A673 (cell line): Measurements from ENCODE around the gene PATJ. TPM values are rescaled to one million over a fixed set of nuclear protein-coding genes. Genes with fewer than 3 reads are reported as not detected.
A peak's percentile ranks its signal among the peaks of the same experiment; 100 is the strongest.

ENCODE experiments used
- BruUV-seq: library from RNA; stranded (reverse); fragments of 400-500 nt; replicated peaks from 2 replicates; lab custom pipeline; 2021; lab: Mats Ljungman, UMichigan
- CTCF ChIA-PET: fragments of 300-600 bp; sonication (Branson Sonifier 250); formaldehyde crosslinking; loops from one replicate; lab custom pipeline; 2022; ENCODE audit warnings: antibody characterized with exemption; lab: Charles Lee
- POLR2A ChIA-PET: fragments of 300-600 bp; sonication (Branson Sonifier 250); formaldehyde crosslinking; loops from one replicate; lab custom pipeline; 2022; ENCODE audit warnings: antibody characterized with exemption; ENCODE audit not compliant: low non-redundant PET; lab: Charles Lee
- DNase-seq: peaks from one replicate; pipeline ENCODE4 v3.0.0-alpha.2; 2015; ENCODE audit warnings: low spot score
- H3K27ac ChIP-seq: fragments of 200-600 bp; sonication (generic); 2 replicates; pipeline ENCODE4 v1.5.1; 2016; ENCODE audit warnings: mixed run types, low read depth, mild to moderate bottlenecking, mixed read lengths, antibody characterized with exemption, low read length; ENCODE audit not compliant: poor library complexity, severe bottlenecking
- H3K27me3 ChIP-seq: fragments of 200-600 bp; sonication (generic); replicated peaks from 2 replicates; pipeline ENCODE4 v1.6.1; 2017; ENCODE audit warnings: mixed run types, low read depth, mild to moderate bottlenecking, mixed read lengths, antibody characterized with exemption, low read length; ENCODE audit not compliant: insufficient read depth, poor library complexity
- H3K36me3 ChIP-seq: fragments of 200-600 bp; sonication (generic); 2 replicates; pipeline ENCODE4 v1.6.1; 2016; ENCODE audit warnings: mixed run types, mild to moderate bottlenecking, mixed read lengths, antibody characterized with exemption, low read length; ENCODE audit not compliant: insufficient read depth, poor library complexity, severe bottlenecking
- H3K4me1 ChIP-seq: fragments of 200-600 bp; sonication (generic); 2 replicates; pipeline ENCODE4 v1.6.1; 2017; ENCODE audit warnings: mixed run types, mild to moderate bottlenecking, mixed read lengths, antibody characterized with exemption, low read length; ENCODE audit not compliant: insufficient read depth, poor library complexity, severe bottlenecking
- H3K4me3 ChIP-seq: fragments of 200-600 bp; sonication (generic); 2 replicates; pipeline ENCODE4 v1.5.1; 2016; ENCODE audit warnings: low read depth, mixed run types, mild to moderate bottlenecking, mixed read lengths, low read length; ENCODE audit not compliant: poor library complexity, severe bottlenecking
- H3K9me3 ChIP-seq: fragments of 200-600 bp; sonication (generic); 2 replicates; pipeline ENCODE4 v1.6.1; 2016; ENCODE audit warnings: mixed run types, low read depth, mild to moderate bottlenecking, mixed read lengths, antibody characterized with exemption, low read length; ENCODE audit not compliant: poor library complexity, severe bottlenecking
- CTCF ChIP-seq: fragments of 300-800, 200-600 bp; sonication (generic); conservative IDR thresholded peaks from 2 replicates; pipeline ENCODE4 v1.5.1; 2017; ENCODE audit warnings: low read depth, mild to moderate bottlenecking, antibody characterized with exemption, low read length, moderate library complexity, mixed read lengths
- EZH2 ChIP-seq: fragments of 200-600 bp; sonication (generic); IDR thresholded peaks from 2 replicates; pipeline ENCODE4 v1.6.1; 2017; ENCODE audit warnings: borderline replicate concordance, low read depth, mild to moderate bottlenecking, mixed read lengths, antibody characterized with exemption, low read length; ENCODE audit not compliant: poor library complexity, severe bottlenecking
- intact Hi-C: fragments of 100-400 bp; cut with micrococcal nuclease; formaldehyde crosslinking; loops from one replicate; pipeline ENCODE4 v1.10.0; 2022; ENCODE audit not compliant: unreplicated experiment
- total RNA-seq: library from RNA; stranded (reverse); gene quantifications from 2 replicates; pipeline ENCODE4 v1.2.3, GENCODE V29; 2021

Gene PATJ
- total RNA-seq, 1 experiment from 2014 or later = 6.6 TPM

- Histone ChIP-seq H3K27ac (no peak overlapping the region), H3K36me3 (no peaks in the 10 kb centered on the region), H3K9me3 (no peaks in the 10 kb centered on the region), H3K27me3 (no peaks in the 10 kb centered on the region), H3K4me1 (peaks cover 9% of the 10 kb centered on the region), H3K4me3 (no peak overlapping the region)
- CTCF ChIA-PET = no interaction called here
- POLR2A ChIA-PET = no interaction called here
- peak; percentile 15 for DNase-seq
- intact Hi-C loops = loop anchor here (10.0 kb wide), 1 partner anchor 114 kb away; no protein-coding TSS in a partner anchor
- no TSS peak for BruUV-seq
- TF ChIP-seq EZH2 (no peak), CTCF (peak; percentile 48)
Observed at GRCh38 chr1:62038594-62039284, 296.5 kb downstream of the PATJ start.

- Histone ChIP-seq H3K4me3 (no peak overlapping the region), H3K9me3 (no peaks in the 10 kb centered on the region), H3K36me3 (no peaks in the 10 kb centered on the region), H3K4me1 (peaks cover 14% of the 10 kb centered on the region), H3K27me3 (no peaks in the 10 kb centered on the region), H3K27ac (no peak overlapping the region)
- TF ChIP-seq EZH2 = no peak
- TF ChIP-seq CTCF = no peak
- DNase-seq = no peak
- BruUV-seq = no TSS peak
- ChIA-PET CTCF (interaction anchor here (0.7 kb wide), 1 partner anchor 180 kb away, joined by 4 read pairs; no protein-coding TSS in a partner anchor), POLR2A (no interaction called here)
- intact Hi-C loops = no loop called here
Observed at GRCh38 chr1:62040450-62040849, 298.2 kb downstream of the PATJ start.

GRCh38 chr1:62040973-62041372 lies 298.7 kb downstream of the PATJ start:
- CTCF ChIA-PET = no interaction called here
- POLR2A ChIA-PET = no interaction called here
- H3K4me1 ChIP-seq = peaks cover 14% of the 10 kb centered on the region
- no peak for DNase-seq
- TF ChIP-seq CTCF (no peak), EZH2 (no peak)
- H3K4me3 ChIP-seq = no peak overlapping the region
- intact Hi-C loops = no loop called here
- H3K9me3 ChIP-seq = no peaks in the 10 kb centered on the region
- no peaks in the 10 kb centered on the region for H3K27me3 ChIP-seq
- no peaks in the 10 kb centered on the region for H3K36me3 ChIP-seq
- no TSS peak for BruUV-seq
- no peak overlapping the region for H3K27ac ChIP-seq
